Astrocyte of the cerebellum (primary cell): ENCODE results near the gene ARID1B.

Source experiments
- DNase-seq: peaks from one replicate; pipeline ENCODE4 v3.0.0-alpha.2; 2011; ENCODE audit warnings: low read depth
- H3K4me3 ChIP-seq: 2 replicates; pipeline ENCODE4 v1.5.1; 2011; ENCODE audit warnings: mild to moderate bottlenecking, low read depth, low read length, moderate library complexity
- CTCF ChIP-seq: IDR thresholded peaks from 2 replicates; pipeline ENCODE4 v1.5.1; 2012; ENCODE audit warnings: low read length, low read depth, moderate library complexity, mild to moderate bottlenecking; ENCODE audit errors: missing control alignments
- in situ Hi-C: cut with HindIII; loops from 2 replicates; pipeline ENCODE4 v1.10.0; 2017; ENCODE audit warnings: low sequenced_read_pairs

Gene ARID1B

GRCh38 chr6:157002774-157003173, 225.6 kb downstream of the ARID1B start:
- in situ Hi-C loops, result no loop called here
- H3K4me3 ChIP-seq, result no peak overlapping the region
- DNase-seq, result no peak
- no peak for TF ChIP-seq CTCF

GRCh38 chr6:157005940-157006339, 228.8 kb downstream of the ARID1B start:
- in situ Hi-C loops, result no loop called here
- no peak overlapping the region for H3K4me3 ChIP-seq
- DNase-seq, result no peak
- TF ChIP-seq CTCF, result no peak

- no peak overlapping the region for H3K4me3 ChIP-seq
- TF ChIP-seq CTCF, result no peak
- DNase-seq, result no peak
- in situ Hi-C loops, result no loop called here
These were observed 231.4 kb downstream of the ARID1B start for GRCh38 chr6:157008568-157008967.

- in situ Hi-C loops, result no loop called here
- no peak for DNase-seq
- no peak overlapping the region for H3K4me3 ChIP-seq
- no peak for TF ChIP-seq CTCF
These were observed 235.2 kb downstream of the ARID1B start for GRCh38 chr6:157012355-157012754.

GRCh38 chr6:157013649-157014304, 236.6 kb downstream of the ARID1B start:
- TF ChIP-seq CTCF, result no peak
- no peak for DNase-seq
- H3K4me3 ChIP-seq, result no peak overlapping the region
- in situ Hi-C loops, result no loop called here

GRCh38 chr6:157014871-157015270, 237.7 kb downstream of the ARID1B start:
- TF ChIP-seq CTCF, result no peak
- in situ Hi-C loops, result no loop called here

More at GRCh38 chr6:157014871-157015270, 237.7 kb downstream of the ARID1B start:
- DNase-seq, result no peak
- no peak overlapping the region for H3K4me3 ChIP-seq
